SU-DHL-6 (cell line): Measurements from ENCODE around the gene NMNAT1.

Source experiments
- H2AFZ ChIP-seq: fragments of 200-600 bp; sonication (generic); 2 replicates; pipeline ENCODE4 v1.6.1; 2014; ENCODE audit warnings: low read depth, mild to moderate bottlenecking, moderate library complexity, mixed read lengths, antibody characterized with exemption, low read length; ENCODE audit not compliant: severe bottlenecking
- H3F3A ChIP-seq: fragments of 200-600 bp; shearing (Covaris generic); 2 replicates; pipeline ENCODE4 v1.6.0; 2016; ENCODE audit warnings: antibody characterized with exemption, mild to moderate bottlenecking; ENCODE audit not compliant: insufficient read depth
- H3K27ac ChIP-seq: fragments of 200-600 bp; sonication (generic); 2 replicates; pipeline ENCODE4 v1.5.1; 2016; ENCODE audit warnings: low read depth, mild to moderate bottlenecking, low read length, moderate library complexity, mixed read lengths
- H3K27me3 ChIP-seq: fragments of 200-600 bp; sonication (generic), shearing (Covaris generic); 2 replicates; pipeline ENCODE4 v1.6.0; 2014; ENCODE audit warnings: mild to moderate bottlenecking, low read length
- H3K36me3 ChIP-seq: fragments of 200-600 bp; sonication (generic); 2 replicates; pipeline ENCODE4 v1.6.1; 2014; ENCODE audit warnings: mild to moderate bottlenecking, low read length, mixed read lengths
- H3K4me2 ChIP-seq: fragments of 300-600, 200-600 bp; shearing (Covaris generic), sonication (generic); 2 replicates; pipeline ENCODE4 v1.6.0; 2014; ENCODE audit warnings: low read length, low read depth, mild to moderate bottlenecking; ENCODE audit not compliant: poor library complexity, severe bottlenecking
- H3K4me3 ChIP-seq: fragments of 200-600 bp; sonication (generic); 2 replicates; pipeline ENCODE4 v1.5.1; 2014; ENCODE audit warnings: antibody characterized with exemption, low read length, mild to moderate bottlenecking, mixed read lengths; ENCODE audit not compliant: insufficient read depth, poor library complexity, severe bottlenecking
- H3K79me2 ChIP-seq: fragments of 200-600 bp; sonication (generic); 2 replicates; pipeline ENCODE4 v1.6.1; 2014; ENCODE audit warnings: mild to moderate bottlenecking, low read length, moderate library complexity; ENCODE audit not compliant: insufficient read depth
- H3K9ac ChIP-seq: fragments of 200-600 bp; sonication (generic); 2 replicates; pipeline ENCODE4 v1.7.0; 2014; ENCODE audit warnings: mild to moderate bottlenecking, low read length
- H3K9me2 ChIP-seq: fragments of 200-600 bp; sonication (generic); replicated peaks from 2 replicates; pipeline ENCODE4 v1.6.1; 2014; ENCODE audit warnings: low read length; ENCODE audit not compliant: insufficient read depth
- H3K9me3 ChIP-seq: fragments of 200-600 bp; sonication (generic); 2 replicates; pipeline ENCODE4 v1.6.1; 2014; ENCODE audit warnings: low read length, mixed read lengths; ENCODE audit not compliant: insufficient read depth
- H4K20me1 ChIP-seq: fragments of 200-600 bp; sonication (generic); 2 replicates; pipeline ENCODE4 v1.6.1; 2014; ENCODE audit warnings: low read depth, mild to moderate bottlenecking, antibody characterized with exemption, low read length, moderate library complexity, mixed read lengths
- CTCF ChIP-seq: fragments of 200-600 bp; sonication (generic); IDR thresholded peaks from one replicate; pipeline ENCODE4 v1.5.1; 2017; ENCODE audit warnings: antibody characterized with exemption, mild to moderate bottlenecking, low read length, moderate library complexity; ENCODE audit not compliant: insufficient read depth, poor library complexity, severe bottlenecking
- EZH2phosphoT487 ChIP-seq: fragments of 200-600 bp; sonication (generic), shearing (Covaris generic); conservative IDR thresholded peaks from 2 replicates; pipeline ENCODE4 v1.6.1; 2018; ENCODE audit warnings: mild to moderate bottlenecking, antibody characterized with exemption, low read length, moderate library complexity, mixed read lengths

Gene NMNAT1

GRCh38 chr1:9901148-9902059 lies 41.9 kb upstream of the NMNAT1 start:
- H3K9ac ChIP-seq, result no peak overlapping the region
- no peak overlapping the region for H3K4me3 ChIP-seq
- H3K9me2 ChIP-seq, result no peaks in the 10 kb centered on the region
- no peaks in the 10 kb centered on the region for H4K20me1 ChIP-seq
- no peak for TF ChIP-seq CTCF
- no peak for TF ChIP-seq EZH2phosphoT487
- H3K79me2 ChIP-seq, result no peaks in the 10 kb centered on the region
- no peaks in the 10 kb centered on the region for H3F3A ChIP-seq
- no peaks in the 10 kb centered on the region for H3K27me3 ChIP-seq
- no peak overlapping the region for H2AFZ ChIP-seq
- no peak overlapping the region for H3K4me2 ChIP-seq
- no peaks in the 10 kb centered on the region for H3K36me3 ChIP-seq
- H3K9me3 ChIP-seq, result no peaks in the 10 kb centered on the region
- H3K27ac ChIP-seq, result no peak overlapping the region

- H4K20me1 ChIP-seq, result no peaks in the 10 kb centered on the region
- no peaks in the 10 kb centered on the region for H3F3A ChIP-seq
Observed at GRCh38 chr1:9902060-9902452, 41.2 kb upstream of the NMNAT1 start.

GRCh38 chr1:9903801-9904527 lies 39.3 kb upstream of the NMNAT1 start:
- Histone ChIP-seq H3K9ac (no peak overlapping the region), H3K27ac (no peak overlapping the region), H3F3A (no peaks in the 10 kb centered on the region), H2AFZ (no peak overlapping the region), H3K27me3 (no peaks in the 10 kb centered on the region), H3K9me3 (no peaks in the 10 kb centered on the region), H3K79me2 (no peaks in the 10 kb centered on the region), H3K36me3 (no peaks in the 10 kb centered on the region), H3K4me2 (no peak overlapping the region), H3K4me3 (no peak overlapping the region), H4K20me1 (no peaks in the 10 kb centered on the region), H3K9me2 (no peaks in the 10 kb centered on the region)
- TF ChIP-seq EZH2phosphoT487 (no peak), CTCF (no peak)

More at GRCh38 chr1:9902060-9902452, 41.2 kb upstream of the NMNAT1 start:
- Histone ChIP-seq H3K4me3 (no peak overlapping the region), H3K9me2 (no peaks in the 10 kb centered on the region), H3K4me2 (no peak overlapping the region), H3K9ac (no peak overlapping the region), H3K79me2 (no peaks in the 10 kb centered on the region), H3K36me3 (no peaks in the 10 kb centered on the region), H3K27ac (no peak overlapping the region), H3K27me3 (no peaks in the 10 kb centered on the region), H2AFZ (no peak overlapping the region), H3K9me3 (no peaks in the 10 kb centered on the region)
- no peak for TF ChIP-seq CTCF
- no peak for TF ChIP-seq EZH2phosphoT487
